ENCODE measurements around the gene BBS5. TPM values are rescaled to one million over a fixed set of nuclear protein-coding genes. Genes with fewer than 3 reads are reported as not detected.

Gene BBS5
- polyA plus RNA-seq, 2 of the 4 experiments (the other 2 are of a cell fraction) = 1.7 to 5.3 TPM

- TF ChIP-seq, protein P1, sequence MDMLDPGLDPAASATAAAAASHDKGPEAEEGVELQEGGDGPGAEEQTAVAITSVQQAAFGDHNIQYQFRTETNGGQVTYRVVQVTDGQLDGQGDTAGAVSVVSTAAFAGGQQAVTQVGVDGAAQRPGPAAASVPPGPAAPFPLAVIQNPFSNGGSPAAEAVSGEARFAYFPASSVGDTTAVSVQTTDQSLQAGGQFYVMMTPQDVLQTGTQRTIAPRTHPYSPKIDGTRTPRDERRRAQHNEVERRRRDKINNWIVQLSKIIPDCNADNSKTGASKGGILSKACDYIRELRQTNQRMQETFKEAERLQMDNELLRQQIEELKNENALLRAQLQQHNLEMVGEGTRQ (IDR thresholded peaks at IDR 0.05) = no peak
- TF ChIP-seq ZNF302 (CRISPR knock-in tag; IDR thresholded peaks at IDR 0.05) = no peak
Measured at GRCh38 chr2:169523681-169524080, 44.4 kb downstream of the BBS5 start (continued).

GRCh38 chr2:169525434-169525833 lies 46.1 kb downstream of the BBS5 start:
- no peak for ATAC-seq
- CTCF ChIA-PET = interaction anchor here (0.6 to 1.4 kb wide), 2 partner anchors 45 to 309 kb away, joined by 3 read pairs; no protein-coding TSS in a partner anchor
- TF ChIP-seq, protein P2, sequence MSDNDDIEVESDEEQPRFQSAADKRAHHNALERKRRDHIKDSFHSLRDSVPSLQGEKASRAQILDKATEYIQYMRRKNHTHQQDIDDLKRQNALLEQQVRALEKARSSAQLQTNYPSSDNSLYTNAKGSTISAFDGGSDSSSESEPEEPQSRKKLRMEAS (IDR thresholded peaks at IDR 0.05) = no peak
- no peak for TF ChIP-seq CBX8 (IDR thresholded peaks at IDR 0.05)
- TF ChIP-seq, protein P3, sequence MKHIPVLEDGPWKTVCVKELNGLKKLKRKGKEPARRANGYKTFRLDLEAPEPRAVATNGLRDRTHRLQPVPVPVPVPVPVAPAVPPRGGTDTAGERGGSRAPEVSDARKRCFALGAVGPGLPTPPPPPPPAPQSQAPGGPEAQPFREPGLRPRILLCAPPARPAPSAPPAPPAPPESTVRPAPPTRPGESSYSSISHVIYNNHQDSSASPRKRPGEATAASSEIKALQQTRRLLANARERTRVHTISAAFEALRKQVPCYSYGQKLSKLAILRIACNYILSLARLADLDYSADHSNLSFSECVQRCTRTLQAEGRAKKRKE (CRISPR knock-in tag; IDR thresholded peaks at IDR 0.05; ENCODE audit: low read depth) = no peak
- no peak for FAIRE-seq
- no peaks in the 10 kb centered on the region for H3K9me3 ChIP-seq
- DNase-seq (ENCODE audit: low read depth in 1 of 2, low spot score in 1 of 2) = no peak
- H3K4me1 ChIP-seq = no peaks in the 10 kb centered on the region
- 88% methylated on average over 2 of the region's 2 CpGs for WGBS (ENCODE audit: missing lambda C conversion rate)
- H3K4me3 ChIP-seq = no peak overlapping the region
- POLR2A ChIA-PET = no interaction called here
- no peak overlapping the region for H3K27ac ChIP-seq
- H3K4me2 ChIP-seq = no peak overlapping the region

- no peaks in the 10 kb centered on the region for H3K4me1 ChIP-seq
- no peak overlapping the region for H3K4me3 ChIP-seq
- ChIA-PET CTCF (no interaction called here), POLR2A (no interaction called here)
- ATAC-seq (no peak), FAIRE-seq (no peak), DNase-seq (ENCODE audit: low read depth in 1 of 2, low spot score in 1 of 2) (no peak)
- no peak for TF ChIP-seq ZNF302 (CRISPR knock-in tag; IDR thresholded peaks at IDR 0.05)
- TF ChIP-seq HOXA7 (CRISPR knock-in tag; IDR thresholded peaks at IDR 0.05) = no peak
- no peak for TF ChIP-seq MAFK (IDR thresholded peaks at IDR 0.05; ENCODE audit: partially characterized antibody)
- TF ChIP-seq FOXS1 (CRISPR knock-in tag; IDR thresholded peaks at IDR 0.05) = no peak
- no peak for TF ChIP-seq POLR2AphosphoS2 (conservative IDR thresholded peaks at IDR 0.05; ENCODE audit: low read length)
- no peak for TF ChIP-seq TFCP2L1 (CRISPR knock-in tag; IDR thresholded peaks at IDR 0.05)
- no peak for TF ChIP-seq SREBF2 (IDR thresholded peaks at IDR 0.05)
- no peak for TF ChIP-seq KDM5A (IDR thresholded peaks at IDR 0.05)
- TF ChIP-seq REST (IDR thresholded peaks at IDR 0.05) = no peak
- no peak for TF ChIP-seq RFX5 (IDR thresholded peaks at IDR 0.05)
- TF ChIP-seq HEYL (CRISPR knock-in tag; IDR thresholded peaks at IDR 0.05) = no peak
- TF ChIP-seq CHD2 (IDR thresholded peaks at IDR 0.05; ENCODE audit: low read length, partially characterized antibody) = no peak
- no peak for TF ChIP-seq NR3C1 (IDR thresholded peaks at IDR 0.05)
- TF ChIP-seq, protein P1 (IDR thresholded peaks at IDR 0.05) = no peak
- no peak for TF ChIP-seq FOSB (CRISPR knock-in tag; IDR thresholded peaks at IDR 0.05)
- TF ChIP-seq CTCF (IDR thresholded peaks at IDR 0.05) = no peak
- no peak for TF ChIP-seq RAD21 (conservative IDR thresholded peaks at IDR 0.05 in 1 of 2, IDR thresholded peaks at IDR 0.05 in 1 of 2)
- no peak for TF ChIP-seq JUNB (IDR thresholded peaks at IDR 0.05)
- TF ChIP-seq, protein P4, sequence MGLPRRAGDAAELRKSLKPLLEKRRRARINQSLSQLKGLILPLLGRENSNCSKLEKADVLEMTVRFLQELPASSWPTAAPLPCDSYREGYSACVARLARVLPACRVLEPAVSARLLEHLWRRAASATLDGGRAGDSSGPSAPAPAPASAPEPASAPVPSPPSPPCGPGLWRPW (IDR thresholded peaks at IDR 0.05) = no peak
- no peak overlapping the region for H3K4me2 ChIP-seq
- no peak overlapping the region for H3K27ac ChIP-seq
- no peaks in the 10 kb centered on the region for H3K9me3 ChIP-seq
Measured at GRCh38 chr2:169526451-169526850, 47.2 kb downstream of the BBS5 start.
